Measurements from ENCODE around the gene ARV1.

ARV1 gene

GRCh38 chr1:230972855-230973271 is 6.0 kb upstream of the ARV1 start:
- peak; percentile 23; the same call in 2 of the 3 replicates for ATAC-seq
- TF ChIP-seq TOX (CRISPR knock-in tag; IDR thresholded peaks at IDR 0.05; ENCODE audit: borderline replicate concordance) (no peak), ZNF565 (CRISPR knock-in tag; conservative IDR thresholded peaks at IDR 0.05; ENCODE audit: low read depth) (no peak), RARB (CRISPR knock-in tag; IDR thresholded peaks at IDR 0.05) (no peak), ZNF70 (CRISPR knock-in tag; IDR thresholded peaks at IDR 0.05) (no peak), ZC3H10 (CRISPR knock-in tag; IDR thresholded peaks at IDR 0.05) (no peak), ZFP30 (CRISPR knock-in tag; IDR thresholded peaks at IDR 0.05) (no peak), PPARA (CRISPR knock-in tag; IDR thresholded peaks at IDR 0.05; ENCODE audit: borderline replicate concordance) (no peak), TCF4 (CRISPR knock-in tag; IDR thresholded peaks at IDR 0.05; ENCODE audit: borderline replicate concordance) (no peak), CREB5 (CRISPR knock-in tag; IDR thresholded peaks at IDR 0.05; ENCODE audit: low read depth) (no peak), ISL1 (CRISPR knock-in tag; IDR thresholded peaks at IDR 0.05) (no peak), TSHZ2 (CRISPR knock-in tag; IDR thresholded peaks at IDR 0.05) (no peak), POU6F1 (CRISPR knock-in tag; IDR thresholded peaks at IDR 0.05; ENCODE audit: borderline replicate concordance, low read depth) (no peak), ARNTL (CRISPR knock-in tag; IDR thresholded peaks at IDR 0.05; ENCODE audit: borderline replicate concordance, low read depth) (no peak)

- TF ChIP-seq SNAI2 (CRISPR knock-in tag; IDR thresholded peaks at IDR 0.05), result no peak
- no peak for TF ChIP-seq PATZ1 (CRISPR knock-in tag; IDR thresholded peaks at IDR 0.05; ENCODE audit: borderline replicate concordance)
- ATAC-seq, result no peak
These were observed 3.3 kb upstream of the ARV1 start for GRCh38 chr1:230975636-230976035.

- no peak for TF ChIP-seq ESRRG (CRISPR knock-in tag; IDR thresholded peaks at IDR 0.05)
- no peak for TF ChIP-seq BACH2 (CRISPR knock-in tag; IDR thresholded peaks at IDR 0.05; ENCODE audit: borderline replicate concordance)
- TF ChIP-seq ZFP30 (CRISPR knock-in tag; IDR thresholded peaks at IDR 0.05), result no peak
- no peak for TF ChIP-seq CREB5 (CRISPR knock-in tag; IDR thresholded peaks at IDR 0.05; ENCODE audit: low read depth)
- TF ChIP-seq ZNF8 (CRISPR knock-in tag; IDR thresholded peaks at IDR 0.05), result no peak
- TF ChIP-seq ZNF565 (CRISPR knock-in tag; conservative IDR thresholded peaks at IDR 0.05; ENCODE audit: low read depth), result no peak
- no peak for TF ChIP-seq PATZ1 (CRISPR knock-in tag; IDR thresholded peaks at IDR 0.05; ENCODE audit: borderline replicate concordance)
- no peak for TF ChIP-seq TOX (CRISPR knock-in tag; IDR thresholded peaks at IDR 0.05; ENCODE audit: borderline replicate concordance)
- TF ChIP-seq TCF4 (CRISPR knock-in tag; IDR thresholded peaks at IDR 0.05; ENCODE audit: borderline replicate concordance), result no peak
- ATAC-seq, result no peak
These were observed 2.5 kb upstream of the ARV1 start for GRCh38 chr1:230976360-230976759.
